ENCODE results near the gene SORBS1. TPM values are rescaled to one million over a fixed set of nuclear protein-coding genes. Genes with fewer than 3 reads are reported as not detected.

SORBS1 gene
- total and polyA plus RNA-seq, 2 of the 13 experiments (the other 11 are each of a cell fraction or from before 2014, with no cell fraction given), result 16.8 to 39.8 TPM

DNA sequence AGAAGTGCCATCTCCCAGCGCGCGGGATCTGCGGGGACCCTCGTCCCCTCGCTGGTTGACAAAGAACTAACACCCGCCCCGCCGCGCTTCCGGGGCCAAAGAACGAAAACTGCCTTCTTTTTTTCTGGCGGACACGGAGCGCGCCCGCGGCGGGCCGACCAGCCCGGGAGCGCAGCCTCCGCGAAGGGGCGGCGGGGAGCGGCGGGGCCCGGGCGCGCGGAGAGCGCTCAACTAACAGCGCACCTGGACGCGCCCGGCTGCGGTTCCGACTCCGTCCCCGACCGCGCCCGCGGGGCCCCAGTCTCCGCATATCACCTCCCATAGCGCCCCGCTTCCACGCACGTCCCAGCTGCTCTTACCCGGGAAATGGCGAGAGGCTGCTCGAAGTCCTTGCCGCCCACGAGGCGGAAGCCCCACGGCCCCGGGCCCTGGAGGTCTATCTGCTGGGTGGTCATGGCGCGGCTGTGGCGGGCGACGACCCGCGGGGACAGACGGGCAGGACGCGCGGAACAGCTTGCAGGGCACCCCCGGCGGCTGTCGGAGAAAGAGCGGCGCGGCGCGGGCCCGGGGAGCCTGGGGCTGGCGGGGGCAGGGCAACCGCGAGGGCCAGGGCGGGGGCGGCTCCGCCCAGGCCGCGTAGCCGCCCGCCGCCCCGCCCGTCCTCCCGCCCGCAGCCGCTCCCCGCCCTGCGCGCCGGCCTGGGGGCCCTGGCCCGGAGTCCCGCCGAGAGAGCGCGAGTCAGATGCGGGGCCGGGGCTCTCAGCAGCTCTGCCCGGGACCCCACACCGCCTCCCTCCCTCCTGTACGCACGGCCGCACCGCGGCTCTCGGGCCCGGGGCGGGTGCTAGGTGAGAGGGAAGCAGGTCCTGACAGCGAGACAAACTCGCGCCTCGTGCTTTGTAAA is 270.5 kb downstream of the SORBS1 start, which contains the start of gene PDLIM1 (continued):
- TF ChIP-seq, protein P1, sequence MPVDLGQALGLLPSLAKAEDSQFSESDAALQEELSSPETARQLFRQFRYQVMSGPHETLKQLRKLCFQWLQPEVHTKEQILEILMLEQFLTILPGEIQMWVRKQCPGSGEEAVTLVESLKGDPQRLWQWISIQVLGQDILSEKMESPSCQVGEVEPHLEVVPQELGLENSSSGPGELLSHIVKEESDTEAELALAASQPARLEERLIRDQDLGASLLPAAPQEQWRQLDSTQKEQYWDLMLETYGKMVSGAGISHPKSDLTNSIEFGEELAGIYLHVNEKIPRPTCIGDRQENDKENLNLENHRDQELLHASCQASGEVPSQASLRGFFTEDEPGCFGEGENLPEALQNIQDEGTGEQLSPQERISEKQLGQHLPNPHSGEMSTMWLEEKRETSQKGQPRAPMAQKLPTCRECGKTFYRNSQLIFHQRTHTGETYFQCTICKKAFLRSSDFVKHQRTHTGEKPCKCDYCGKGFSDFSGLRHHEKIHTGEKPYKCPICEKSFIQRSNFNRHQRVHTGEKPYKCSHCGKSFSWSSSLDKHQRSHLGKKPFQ (CRISPR knock-in tag; IDR thresholded peaks at IDR 0.05; ENCODE audit: insufficient replicate concordance), result no peak
- TF ChIP-seq STAG1 (CRISPR knock-in tag; IDR thresholded peaks at IDR 0.05), result no peak
- TF ChIP-seq, protein P2, sequence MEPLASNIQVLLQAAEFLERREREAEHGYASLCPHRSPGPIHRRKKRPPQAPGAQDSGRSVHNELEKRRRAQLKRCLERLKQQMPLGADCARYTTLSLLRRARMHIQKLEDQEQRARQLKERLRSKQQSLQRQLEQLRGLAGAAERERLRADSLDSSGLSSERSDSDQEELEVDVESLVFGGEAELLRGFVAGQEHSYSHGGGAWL (CRISPR knock-in tag; IDR thresholded peaks at IDR 0.05), result peak; percentile 68; the same call in 1 of the 2 replicates
- no peak for TF ChIP-seq SNRNP70 (IDR thresholded peaks at IDR 0.05; ENCODE audit: low read depth, low read length)
- peak; percentile 83; the same call in 1 of the 2 replicates for TF ChIP-seq KLF6 (CRISPR knock-in tag; IDR thresholded peaks at IDR 0.05)
- no peak for TF ChIP-seq KLF16 (CRISPR knock-in tag; IDR thresholded peaks at IDR 0.05)
- TF ChIP-seq, protein P3, sequence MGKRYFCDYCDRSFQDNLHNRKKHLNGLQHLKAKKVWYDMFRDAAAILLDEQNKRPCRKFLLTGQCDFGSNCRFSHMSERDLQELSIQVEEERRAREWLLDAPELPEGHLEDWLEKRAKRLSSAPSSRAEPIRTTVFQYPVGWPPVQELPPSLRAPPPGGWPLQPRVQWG (CRISPR knock-in tag; IDR thresholded peaks at IDR 0.05; ENCODE audit: borderline replicate concordance, low read depth), result no peak
- no peak for TF ChIP-seq ZBTB2 (CRISPR knock-in tag; IDR thresholded peaks at IDR 0.05; ENCODE audit: low read depth)
- no peak for TF ChIP-seq SIX4 (CRISPR knock-in tag; IDR thresholded peaks at IDR 0.05)
- TF ChIP-seq, protein P4, sequence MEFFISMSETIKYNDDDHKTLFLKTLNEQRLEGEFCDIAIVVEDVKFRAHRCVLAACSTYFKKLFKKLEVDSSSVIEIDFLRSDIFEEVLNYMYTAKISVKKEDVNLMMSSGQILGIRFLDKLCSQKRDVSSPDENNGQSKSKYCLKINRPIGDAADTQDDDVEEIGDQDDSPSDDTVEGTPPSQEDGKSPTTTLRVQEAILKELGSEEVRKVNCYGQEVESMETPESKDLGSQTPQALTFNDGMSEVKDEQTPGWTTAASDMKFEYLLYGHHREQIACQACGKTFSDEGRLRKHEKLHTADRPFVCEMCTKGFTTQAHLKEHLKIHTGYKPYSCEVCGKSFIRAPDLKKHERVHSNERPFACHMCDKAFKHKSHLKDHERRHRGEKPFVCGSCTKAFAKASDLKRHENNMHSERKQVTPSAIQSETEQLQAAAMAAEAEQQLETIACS (CRISPR knock-in tag; IDR thresholded peaks at IDR 0.05), result peak; percentile 44; the same call in 1 of the 2 replicates
- TF ChIP-seq MED13 (CRISPR knock-in tag; IDR thresholded peaks at IDR 0.05), result peak; percentile 18; the same call in 1 of the 2 replicates
- no peak for TF ChIP-seq HMG20A (CRISPR knock-in tag; IDR thresholded peaks at IDR 0.05; ENCODE audit: borderline replicate concordance)
- TF ChIP-seq, protein P5, sequence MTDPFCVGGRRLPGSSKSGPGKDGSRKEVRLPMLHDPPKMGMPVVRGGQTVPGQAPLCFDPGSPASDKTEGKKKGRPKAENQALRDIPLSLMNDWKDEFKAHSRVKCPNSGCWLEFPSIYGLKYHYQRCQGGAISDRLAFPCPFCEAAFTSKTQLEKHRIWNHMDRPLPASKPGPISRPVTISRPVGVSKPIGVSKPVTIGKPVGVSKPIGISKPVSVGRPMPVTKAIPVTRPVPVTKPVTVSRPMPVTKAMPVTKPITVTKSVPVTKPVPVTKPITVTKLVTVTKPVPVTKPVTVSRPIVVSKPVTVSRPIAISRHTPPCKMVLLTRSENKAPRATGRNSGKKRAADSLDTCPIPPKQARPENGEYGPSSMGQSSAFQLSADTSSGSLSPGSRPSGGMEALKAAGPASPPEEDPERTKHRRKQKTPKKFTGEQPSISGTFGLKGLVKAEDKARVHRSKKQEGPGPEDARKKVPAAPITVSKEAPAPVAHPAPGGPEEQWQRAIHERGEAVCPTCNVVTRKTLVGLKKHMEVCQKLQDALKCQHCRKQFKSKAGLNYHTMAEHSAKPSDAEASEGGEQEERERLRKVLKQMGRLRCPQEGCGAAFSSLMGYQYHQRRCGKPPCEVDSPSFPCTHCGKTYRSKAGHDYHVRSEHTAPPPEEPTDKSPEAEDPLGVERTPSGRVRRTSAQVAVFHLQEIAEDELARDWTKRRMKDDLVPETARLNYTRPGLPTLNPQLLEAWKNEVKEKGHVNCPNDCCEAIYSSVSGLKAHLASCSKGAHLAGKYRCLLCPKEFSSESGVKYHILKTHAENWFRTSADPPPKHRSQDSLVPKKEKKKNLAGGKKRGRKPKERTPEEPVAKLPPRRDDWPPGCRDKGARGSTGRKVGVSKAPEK (CRISPR knock-in tag; IDR thresholded peaks at IDR 0.05; ENCODE audit: borderline replicate concordance), result no peak
- TF ChIP-seq FOXC1 (CRISPR knock-in tag; IDR thresholded peaks at IDR 0.05; ENCODE audit: borderline replicate concordance), result no peak; the same call in 1 of the 2 replicates
- TF ChIP-seq ZKSCAN5 (CRISPR knock-in tag; IDR thresholded peaks at IDR 0.05), result no peak
- no peak; the same call in 1 of the 2 replicates for TF ChIP-seq ZKSCAN8 (CRISPR knock-in tag; IDR thresholded peaks at IDR 0.05; ENCODE audit: borderline replicate concordance)
- no peak for TF ChIP-seq NFYC (CRISPR knock-in tag; IDR thresholded peaks at IDR 0.05)
- no peak for TF ChIP-seq CBX5 (CRISPR knock-in tag; IDR thresholded peaks at IDR 0.05; ENCODE audit: borderline replicate concordance)
- TF ChIP-seq TCF7L2 (IDR thresholded peaks at IDR 0.05; ENCODE audit: low read depth, low read length), result no peak
